ENCODE results near the gene ZNF318.

GRCh38 chr6:43303751-43304331 lies 65.6 kb downstream of the ZNF318 start:
- TF ChIP-seq CTCF (optimal IDR thresholded peaks at IDR 0.05 in 1 of 3, IDR thresholded peaks at IDR 0.05 in 1 of 3, conservative IDR thresholded peaks at IDR 0.05 in 1 of 3; ENCODE audit: extremely low read depth in 1 of 3, insufficient read depth in 2 of 3, low read length in 3 of 3) (no peak), EZH2 (IDR thresholded peaks at IDR 0.05; ENCODE audit: low read length) (no peak)

Data from keratinocyte (primary cell).